ENCODE results near the gene DUSP10.

DNA sequence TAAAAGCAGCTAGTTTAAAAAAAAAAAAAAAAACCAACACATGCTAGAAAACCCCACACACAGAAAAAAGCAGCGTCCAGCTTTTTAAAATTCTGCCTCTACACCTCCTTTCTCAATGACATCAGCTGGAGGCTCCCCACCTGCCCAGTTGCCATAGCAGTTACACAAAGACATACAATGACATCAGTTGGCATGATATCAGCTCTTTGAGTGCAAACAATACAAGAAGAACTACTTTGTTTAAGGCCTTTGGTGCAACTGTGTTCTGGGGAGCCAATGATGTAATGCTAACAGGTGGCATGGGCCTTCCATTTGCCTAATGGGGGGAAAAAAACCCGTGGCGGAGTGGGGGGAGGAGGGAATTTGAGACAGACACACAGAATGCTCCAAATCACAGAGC lies 32.9 kb downstream of the DUSP10 start:
- TF ChIP-seq CTCF (IDR thresholded peaks at IDR 0.05; ENCODE audit: insufficient read depth, low read length) = no peak
- no peak for TF ChIP-seq GABPA (IDR thresholded peaks at IDR 0.05; ENCODE audit: low read depth)

All from HL-60 (cell line).